Measurements from ENCODE around the gene C14orf180. TPM values are rescaled to one million over a fixed set of nuclear protein-coding genes. Genes with fewer than 3 reads are reported as not detected.

The C14orf180 gene
- polyA plus RNA-seq, 3 donors = not detected

DNA sequence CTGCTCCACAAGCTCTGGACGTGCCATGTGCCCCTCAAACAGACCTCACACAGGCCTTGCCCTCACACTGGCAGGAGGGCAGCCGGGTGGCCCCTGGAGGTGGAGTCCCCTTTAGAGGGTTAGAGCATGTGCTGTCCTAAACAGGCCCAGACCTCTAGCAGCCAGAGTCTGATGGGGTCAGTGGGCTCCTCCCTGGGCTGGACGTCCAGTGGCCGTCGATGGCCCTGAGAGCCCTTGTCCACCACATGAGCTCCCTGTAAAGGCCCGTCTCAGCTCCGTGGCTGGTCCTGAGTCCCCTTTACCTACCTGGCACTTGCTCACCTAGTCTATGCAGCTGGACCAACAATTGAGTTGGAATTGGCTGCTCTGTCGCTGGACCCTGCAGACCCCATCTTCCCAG lies 21.2 kb downstream of the C14orf180 start:
- Histone ChIP-seq H4K20me1 (ENCODE audit: insufficient read depth, low read length) (no peaks in the 10 kb centered on the region), H3K4me2 (replicated peaks; ENCODE audit: extremely low read depth, low read length, poor library complexity, severe bottlenecking) (no peak overlapping the region), H3K27ac (ENCODE audit: low read depth in 1 of 2, low read length in 2 of 2) (no peak overlapping the region), H3K79me2 (ENCODE audit: insufficient read depth, low read length) (no peaks in the 10 kb centered on the region), H3K4me1 (ENCODE audit: control insufficient read depth in 1 of 2, insufficient read depth in 2 of 2, low read length in 2 of 2) (no peaks in the 10 kb centered on the region), H2AFZ (ENCODE audit: insufficient read depth, low read depth, low read length, poor library complexity, severe bottlenecking) (no peak overlapping the region), H3K4me3 (replicated peaks in 1 of 3; ENCODE audit: low read depth in 2 of 3, low read length in 3 of 3) (no peak overlapping the region), H3K9me3 (replicated peaks in 1 of 2; ENCODE audit: control insufficient read depth in 1 of 2, insufficient read depth in 1 of 2, low read length in 2 of 2) (no peaks in the 10 kb centered on the region), H3K27me3 (ENCODE audit: control insufficient read depth in 2 of 2, insufficient read depth in 2 of 2, low read length in 2 of 2) (peaks cover 0 to 21% of the 10 kb centered on the region in 2 donors), H3K36me3 (replicated peaks in 1 of 2; ENCODE audit: control insufficient read depth in 1 of 2, insufficient read depth in 2 of 2, low read length in 2 of 2) (no peaks in the 10 kb centered on the region), H3K9ac (ENCODE audit: insufficient read depth, low read length, poor library complexity, severe bottlenecking) (no peak overlapping the region)
- H3K4me3 Mint-ChIP-seq = no peak overlapping the region
- intact Hi-C loops (cut with micrococcal nuclease) = no loop called here
- H3K9me3 Mint-ChIP-seq = peaks cover 0 to 9% (median 2%) of the 10 kb centered on the region in 7 donors
- peaks cover 2% of the 10 kb centered on the region for H3K4me1 Mint-ChIP-seq
- TF ChIP-seq, protein P1, sequence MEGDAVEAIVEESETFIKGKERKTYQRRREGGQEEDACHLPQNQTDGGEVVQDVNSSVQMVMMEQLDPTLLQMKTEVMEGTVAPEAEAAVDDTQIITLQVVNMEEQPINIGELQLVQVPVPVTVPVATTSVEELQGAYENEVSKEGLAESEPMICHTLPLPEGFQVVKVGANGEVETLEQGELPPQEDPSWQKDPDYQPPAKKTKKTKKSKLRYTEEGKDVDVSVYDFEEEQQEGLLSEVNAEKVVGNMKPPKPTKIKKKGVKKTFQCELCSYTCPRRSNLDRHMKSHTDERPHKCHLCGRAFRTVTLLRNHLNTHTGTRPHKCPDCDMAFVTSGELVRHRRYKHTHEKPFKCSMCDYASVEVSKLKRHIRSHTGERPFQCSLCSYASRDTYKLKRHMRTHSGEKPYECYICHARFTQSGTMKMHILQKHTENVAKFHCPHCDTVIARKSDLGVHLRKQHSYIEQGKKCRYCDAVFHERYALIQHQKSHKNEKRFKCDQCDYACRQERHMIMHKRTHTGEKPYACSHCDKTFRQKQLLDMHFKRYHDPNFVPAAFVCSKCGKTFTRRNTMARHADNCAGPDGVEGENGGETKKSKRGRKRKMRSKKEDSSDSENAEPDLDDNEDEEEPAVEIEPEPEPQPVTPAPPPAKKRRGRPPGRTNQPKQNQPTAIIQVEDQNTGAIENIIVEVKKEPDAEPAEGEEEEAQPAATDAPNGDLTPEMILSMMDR (IDR thresholded peaks at IDR 0.05) = no peak
- H3K27me3 Mint-ChIP-seq (ENCODE audit: low read depth in 3 of 3) = peaks cover 25 to 35% (median 33%) of the 10 kb centered on the region in 3 donors
- 97% methylated on average over 7 of the region's 8 CpGs for WGBS (ENCODE audit: insufficient coverage)
- DNase-seq = no peak
- H3K27ac Mint-ChIP-seq = no peak overlapping the region
- H3K36me3 Mint-ChIP-seq = no peaks in the 10 kb centered on the region

- Mint-ChIP-seq H3K36me3 (no peaks in the 10 kb centered on the region), H3K4me1 (peaks cover 2% of the 10 kb centered on the region), H3K9me3 (peaks cover 0 to 9% (median 2%) of the 10 kb centered on the region in 7 donors), H3K27me3 (ENCODE audit: low read depth in 3 of 3) (peaks cover 27 to 42% (median 39%) of the 10 kb centered on the region in 3 donors), H3K4me3 (no peak overlapping the region), H3K27ac (no peak overlapping the region)
- H3K4me2 ChIP-seq (replicated peaks; ENCODE audit: extremely low read depth, low read length, poor library complexity, severe bottlenecking) = no peak overlapping the region
- 86% methylated on average over 8 of the region's 9 CpGs for WGBS (ENCODE audit: insufficient coverage)
- H3K4me3 ChIP-seq (replicated peaks in 1 of 3; ENCODE audit: low read depth in 2 of 3, low read length in 3 of 3) = no peak overlapping the region
- intact Hi-C loops (cut with micrococcal nuclease) = no loop called here
- DNase-seq = no peak
- TF ChIP-seq, protein P1 (IDR thresholded peaks at IDR 0.05) = no peak
- peaks cover 0 to 26% of the 10 kb centered on the region in 2 donors for H3K27me3 ChIP-seq (ENCODE audit: control insufficient read depth in 2 of 2, insufficient read depth in 2 of 2, low read length in 2 of 2)
- no peak overlapping the region for H2AFZ ChIP-seq (ENCODE audit: insufficient read depth, low read depth, low read length, poor library complexity, severe bottlenecking)
- H3K36me3 ChIP-seq (replicated peaks in 1 of 2; ENCODE audit: control insufficient read depth in 1 of 2, insufficient read depth in 2 of 2, low read length in 2 of 2) = no peaks in the 10 kb centered on the region
- no peaks in the 10 kb centered on the region for H4K20me1 ChIP-seq (ENCODE audit: insufficient read depth, low read length)
- H3K9me3 ChIP-seq (replicated peaks in 1 of 2; ENCODE audit: control insufficient read depth in 1 of 2, insufficient read depth in 1 of 2, low read length in 2 of 2) = no peaks in the 10 kb centered on the region
- H3K9ac ChIP-seq (ENCODE audit: insufficient read depth, low read length, poor library complexity, severe bottlenecking) = no peak overlapping the region
- H3K4me1 ChIP-seq (ENCODE audit: control insufficient read depth in 1 of 2, insufficient read depth in 2 of 2, low read length in 2 of 2) = no peaks in the 10 kb centered on the region
- H3K27ac ChIP-seq (ENCODE audit: low read depth in 1 of 2, low read length in 2 of 2) = no peak overlapping the region
- H3K79me2 ChIP-seq (ENCODE audit: insufficient read depth, low read length) = no peaks in the 10 kb centered on the region
Measured at GRCh38 chr14:104601786-104602185, 22.2 kb downstream of the C14orf180 start.

Measured in CD14-positive monocyte (primary cell).